ENCODE results near the gene ANKS3. TPM values are rescaled to one million over a fixed set of nuclear protein-coding genes. Genes with fewer than 3 reads are reported as not detected.

Gene ANKS3
- polyA plus RNA-seq, 1 of the 3 experiments (the other 2 are of a cell fraction): 42.2 TPM

DNA sequence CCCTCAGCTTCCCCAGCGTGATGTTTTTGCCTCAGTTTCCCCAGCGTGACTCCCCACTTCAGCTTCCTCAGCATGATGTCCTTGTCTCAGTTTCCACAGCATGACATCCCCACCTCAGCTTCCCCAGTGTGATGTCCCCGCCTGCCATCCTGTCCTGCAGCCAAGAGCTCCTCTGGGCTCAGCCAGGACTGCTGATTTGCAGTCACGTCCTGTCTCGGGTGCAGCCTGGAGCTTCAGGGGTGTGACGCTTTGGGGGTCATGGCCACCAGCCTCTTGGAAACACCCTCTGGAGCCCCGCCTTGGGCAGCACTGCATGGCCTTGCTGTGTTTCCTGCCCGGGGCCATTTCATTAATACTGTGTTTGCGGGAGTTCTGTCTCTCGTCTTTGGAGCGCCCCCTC is 57.2 kb downstream of the ANKS3 start:
- Histone ChIP-seq H3K27me3 (ENCODE audit: insufficient read depth) (no peaks in the 10 kb centered on the region), H3K4me2 (no peak overlapping the region), H3K9ac (no peak overlapping the region), H4K20me1 (ENCODE audit: insufficient read depth) (0 out of 2 replicates have a peak, but pooled peaks cover 2% of the 10 kb centered on the region), H3K4me3 (ENCODE audit: low read depth in 2 of 2, low read length in 1 of 2) (no peak overlapping the region), H3K4me1 (ENCODE audit: control insufficient read depth in 1 of 2, insufficient read depth in 2 of 2, low read depth in 1 of 2, low read length in 1 of 2) (peaks cover 0 to 4% of the 10 kb centered on the region in 2 experiments; a peak in 1 of 4 replicates), H3F3A (replicated peaks; ENCODE audit: insufficient read depth) (no peaks in the 10 kb centered on the region), H2AFZ (ENCODE audit: low read depth) (no peak overlapping the region), H3K36me3 (replicated peaks in 1 of 2; ENCODE audit: control insufficient read depth in 1 of 2, insufficient read depth in 2 of 2, low read length in 1 of 2) (peaks cover 14 to 15% of the 10 kb centered on the region in 2 experiments), H3K27ac (ENCODE audit: low read depth in 2 of 2, low read length in 1 of 2) (no peak overlapping the region), H3K9me3 (no peaks in the 10 kb centered on the region), H3K79me2 (ENCODE audit: insufficient read depth) (no peaks in the 10 kb centered on the region; the same call in 1 of the 2 replicates), H3K9me2 (no peaks in the 10 kb centered on the region)
- no peak for TF ChIP-seq FOSL2 (IDR thresholded peaks at IDR 0.05; ENCODE audit: borderline replicate concordance, low read depth)
- TF ChIP-seq POLR2AphosphoS5 (IDR thresholded peaks at IDR 0.05; ENCODE audit: low read depth, low read length): no peak
- TF ChIP-seq, protein P1, sequence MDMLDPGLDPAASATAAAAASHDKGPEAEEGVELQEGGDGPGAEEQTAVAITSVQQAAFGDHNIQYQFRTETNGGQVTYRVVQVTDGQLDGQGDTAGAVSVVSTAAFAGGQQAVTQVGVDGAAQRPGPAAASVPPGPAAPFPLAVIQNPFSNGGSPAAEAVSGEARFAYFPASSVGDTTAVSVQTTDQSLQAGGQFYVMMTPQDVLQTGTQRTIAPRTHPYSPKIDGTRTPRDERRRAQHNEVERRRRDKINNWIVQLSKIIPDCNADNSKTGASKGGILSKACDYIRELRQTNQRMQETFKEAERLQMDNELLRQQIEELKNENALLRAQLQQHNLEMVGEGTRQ (IDR thresholded peaks at IDR 0.05; ENCODE audit: borderline replicate concordance, low read depth, low read length): no peak
- no peak for TF ChIP-seq CHD2 (IDR thresholded peaks at IDR 0.05; ENCODE audit: low read length, partially characterized antibody)
- no peak for TF ChIP-seq NFIC (IDR thresholded peaks at IDR 0.05; ENCODE audit: borderline replicate concordance)
- TF ChIP-seq, protein P2, sequence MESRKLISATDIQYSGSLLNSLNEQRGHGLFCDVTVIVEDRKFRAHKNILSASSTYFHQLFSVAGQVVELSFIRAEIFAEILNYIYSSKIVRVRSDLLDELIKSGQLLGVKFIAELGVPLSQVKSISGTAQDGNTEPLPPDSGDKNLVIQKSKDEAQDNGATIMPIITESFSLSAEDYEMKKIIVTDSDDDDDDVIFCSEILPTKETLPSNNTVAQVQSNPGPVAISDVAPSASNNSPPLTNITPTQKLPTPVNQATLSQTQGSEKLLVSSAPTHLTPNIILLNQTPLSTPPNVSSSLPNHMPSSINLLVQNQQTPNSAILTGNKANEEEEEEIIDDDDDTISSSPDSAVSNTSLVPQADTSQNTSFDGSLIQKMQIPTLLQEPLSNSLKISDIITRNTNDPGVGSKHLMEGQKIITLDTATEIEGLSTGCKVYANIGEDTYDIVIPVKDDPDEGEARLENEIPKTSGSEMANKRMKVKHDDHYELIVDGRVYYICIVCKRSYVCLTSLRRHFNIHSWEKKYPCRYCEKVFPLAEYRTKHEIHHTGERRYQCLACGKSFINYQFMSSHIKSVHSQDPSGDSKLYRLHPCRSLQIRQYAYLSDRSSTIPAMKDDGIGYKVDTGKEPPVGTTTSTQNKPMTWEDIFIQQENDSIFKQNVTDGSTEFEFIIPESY (IDR thresholded peaks at IDR 0.05; ENCODE audit: borderline replicate concordance, low read depth): no peak
- no peak for TF ChIP-seq EP300 (IDR thresholded peaks at IDR 0.05; ENCODE audit: borderline replicate concordance in 1 of 2, low read depth in 1 of 2, low read length in 1 of 2)
- TF ChIP-seq MXI1 (IDR thresholded peaks at IDR 0.05; ENCODE audit: low read depth, low read length): no peak
- TF ChIP-seq MEF2A (IDR thresholded peaks at IDR 0.05; ENCODE audit: borderline replicate concordance, low read depth): no peak
- TF ChIP-seq TAF1 (IDR thresholded peaks at IDR 0.05; ENCODE audit: borderline replicate concordance, low read depth, low read length): no peak
- no peak for TF ChIP-seq SMC3 (IDR thresholded peaks at IDR 0.05; ENCODE audit: low read depth, low read length)
- TF ChIP-seq JUND (IDR thresholded peaks at IDR 0.05): no peak
- no peak for TF ChIP-seq RCOR1 (IDR thresholded peaks at IDR 0.05; ENCODE audit: low read length)
- 93% methylated on average over 10 of the region's 11 CpGs for WGBS (ENCODE audit: low lambda C conversion rate)
- ChIA-PET POLR2A (no interaction called here), CTCF (no interaction called here)
- no peak for DNase-seq

DNA sequence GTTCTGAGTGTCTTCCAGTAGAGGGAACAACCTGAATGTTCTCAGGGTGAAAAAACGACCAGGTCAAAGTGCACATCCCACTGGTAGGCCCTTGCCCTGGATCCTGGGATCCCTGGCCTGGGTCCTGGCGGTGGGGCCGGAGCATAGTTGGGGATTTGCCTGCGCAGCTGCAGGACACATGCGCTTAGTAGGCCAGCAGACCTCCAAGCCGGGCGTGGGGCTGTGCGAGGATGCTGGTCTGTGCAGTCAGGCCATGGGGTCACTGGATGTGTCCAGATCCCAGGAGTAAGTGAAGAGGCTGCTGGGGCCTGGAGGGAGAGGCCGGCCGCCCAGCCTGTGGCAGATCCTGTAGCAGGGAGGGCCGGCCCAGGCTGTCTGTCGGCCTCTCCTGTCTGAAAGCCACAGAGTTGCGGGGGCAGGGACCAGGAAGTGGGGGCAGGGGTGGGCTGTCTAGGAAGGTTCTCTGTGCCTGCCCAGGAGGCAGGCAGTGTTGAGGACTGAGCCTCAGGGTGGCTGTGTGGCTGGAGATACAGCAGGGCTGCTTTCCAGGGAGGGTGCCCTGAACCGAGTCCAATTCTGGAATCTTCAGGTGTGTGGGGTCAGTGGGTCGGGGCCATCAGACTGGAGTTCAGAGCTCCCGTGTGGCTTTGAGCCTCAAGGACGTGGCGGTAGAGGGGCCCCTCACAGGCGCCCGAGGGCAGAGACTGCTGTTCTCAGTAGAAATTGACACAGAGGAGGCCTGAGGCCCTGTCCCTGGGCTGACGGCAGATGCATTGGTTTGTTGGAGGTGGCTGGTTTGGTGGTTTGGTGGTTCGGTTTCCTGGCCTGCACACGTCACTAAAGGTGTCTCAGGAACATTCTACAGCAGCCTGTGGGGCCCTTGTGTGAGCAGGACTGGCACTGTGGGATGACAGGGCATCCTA is 57.9 kb downstream of the ANKS3 start:
- H3K4me1 ChIP-seq (ENCODE audit: control insufficient read depth in 1 of 2, insufficient read depth in 2 of 2, low read depth in 1 of 2, low read length in 1 of 2): peaks cover 0 to 4% of the 10 kb centered on the region in 2 experiments; a peak in 1 of 4 replicates
- no peaks in the 10 kb centered on the region for H3K9me2 ChIP-seq
- peaks cover 14 to 16% of the 10 kb centered on the region in 2 experiments for H3K36me3 ChIP-seq (replicated peaks in 1 of 2; ENCODE audit: control insufficient read depth in 1 of 2, insufficient read depth in 2 of 2, low read length in 1 of 2)
- CTCF ChIA-PET: no interaction called here
- H3F3A ChIP-seq (replicated peaks; ENCODE audit: insufficient read depth): no peaks in the 10 kb centered on the region
- no peak overlapping the region for H3K9ac ChIP-seq
- H3K4me3 ChIP-seq (ENCODE audit: low read depth in 2 of 2, low read length in 1 of 2): no peak overlapping the region
- H3K79me2 ChIP-seq (ENCODE audit: insufficient read depth): no peaks in the 10 kb centered on the region; the same call in 1 of the 2 replicates
- H4K20me1 ChIP-seq (ENCODE audit: insufficient read depth): 0 out of 2 replicates have a peak, but pooled peaks cover 2% of the 10 kb centered on the region
- TF ChIP-seq TCF12 (IDR thresholded peaks at IDR 0.05) (no peak), SIN3A (IDR thresholded peaks at IDR 0.05; ENCODE audit: borderline replicate concordance, low read depth, low read length) (no peak), RCOR1 (IDR thresholded peaks at IDR 0.05; ENCODE audit: low read length) (no peak), FOSL2 (IDR thresholded peaks at IDR 0.05; ENCODE audit: borderline replicate concordance, low read depth) (no peak)
- TF ChIP-seq, protein P3, sequence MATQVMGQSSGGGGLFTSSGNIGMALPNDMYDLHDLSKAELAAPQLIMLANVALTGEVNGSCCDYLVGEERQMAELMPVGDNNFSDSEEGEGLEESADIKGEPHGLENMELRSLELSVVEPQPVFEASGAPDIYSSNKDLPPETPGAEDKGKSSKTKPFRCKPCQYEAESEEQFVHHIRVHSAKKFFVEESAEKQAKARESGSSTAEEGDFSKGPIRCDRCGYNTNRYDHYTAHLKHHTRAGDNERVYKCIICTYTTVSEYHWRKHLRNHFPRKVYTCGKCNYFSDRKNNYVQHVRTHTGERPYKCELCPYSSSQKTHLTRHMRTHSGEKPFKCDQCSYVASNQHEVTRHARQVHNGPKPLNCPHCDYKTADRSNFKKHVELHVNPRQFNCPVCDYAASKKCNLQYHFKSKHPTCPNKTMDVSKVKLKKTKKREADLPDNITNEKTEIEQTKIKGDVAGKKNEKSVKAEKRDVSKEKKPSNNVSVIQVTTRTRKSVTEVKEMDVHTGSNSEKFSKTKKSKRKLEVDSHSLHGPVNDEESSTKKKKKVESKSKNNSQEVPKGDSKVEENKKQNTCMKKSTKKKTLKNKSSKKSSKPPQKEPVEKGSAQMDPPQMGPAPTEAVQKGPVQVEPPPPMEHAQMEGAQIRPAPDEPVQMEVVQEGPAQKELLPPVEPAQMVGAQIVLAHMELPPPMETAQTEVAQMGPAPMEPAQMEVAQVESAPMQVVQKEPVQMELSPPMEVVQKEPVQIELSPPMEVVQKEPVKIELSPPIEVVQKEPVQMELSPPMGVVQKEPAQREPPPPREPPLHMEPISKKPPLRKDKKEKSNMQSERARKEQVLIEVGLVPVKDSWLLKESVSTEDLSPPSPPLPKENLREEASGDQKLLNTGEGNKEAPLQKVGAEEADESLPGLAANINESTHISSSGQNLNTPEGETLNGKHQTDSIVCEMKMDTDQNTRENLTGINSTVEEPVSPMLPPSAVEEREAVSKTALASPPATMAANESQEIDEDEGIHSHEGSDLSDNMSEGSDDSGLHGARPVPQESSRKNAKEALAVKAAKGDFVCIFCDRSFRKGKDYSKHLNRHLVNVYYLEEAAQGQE (IDR thresholded peaks at IDR 0.05; ENCODE audit: low read depth, low read length): no peak
- TF ChIP-seq, protein P4, sequence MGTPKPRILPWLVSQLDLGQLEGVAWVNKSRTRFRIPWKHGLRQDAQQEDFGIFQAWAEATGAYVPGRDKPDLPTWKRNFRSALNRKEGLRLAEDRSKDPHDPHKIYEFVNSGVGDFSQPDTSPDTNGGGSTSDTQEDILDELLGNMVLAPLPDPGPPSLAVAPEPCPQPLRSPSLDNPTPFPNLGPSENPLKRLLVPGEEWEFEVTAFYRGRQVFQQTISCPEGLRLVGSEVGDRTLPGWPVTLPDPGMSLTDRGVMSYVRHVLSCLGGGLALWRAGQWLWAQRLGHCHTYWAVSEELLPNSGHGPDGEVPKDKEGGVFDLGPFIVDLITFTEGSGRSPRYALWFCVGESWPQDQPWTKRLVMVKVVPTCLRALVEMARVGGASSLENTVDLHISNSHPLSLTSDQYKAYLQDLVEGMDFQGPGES (IDR thresholded peaks at IDR 0.05; ENCODE audit: low read depth, low read length): no peak
- no peaks in the 10 kb centered on the region for H3K9me3 ChIP-seq
- POLR2A ChIA-PET: no interaction called here
- no peaks in the 10 kb centered on the region for H3K27me3 ChIP-seq (ENCODE audit: insufficient read depth)
- WGBS (ENCODE audit: low lambda C conversion rate): 96% methylated on average over 10 of the region's 23 CpGs
- H3K27ac ChIP-seq (ENCODE audit: low read depth in 2 of 2, low read length in 1 of 2): no peak overlapping the region
- no peak overlapping the region for H2AFZ ChIP-seq (ENCODE audit: low read depth)
- H3K4me2 ChIP-seq: no peak overlapping the region
- no peak for DNase-seq
